Skin epidermis (tissue), 12 donors: Measurements from ENCODE around the gene SOX6.

Experiments
- H3K27ac ChIP-seq, 21 experiments: fragments of 200-600 bp; sonication (generic) in 11 of 21; one replicate each; pipeline ENCODE4 v1.5.0; 2020; ENCODE audit warnings: mild to moderate bottlenecking in 3 of 21, inconsistent platforms in 2 of 21, moderate library complexity in 2 of 21
- H3K4me3 ChIP-seq, 7 experiments: fragments of 200-600 bp; sonication (generic) in 2 of 7; one replicate each; pipeline ENCODE4 v1.5.0; 2020; ENCODE audit warnings: inconsistent platforms in 2 of 7, mild to moderate bottlenecking in 2 of 7, moderate library complexity in 1 of 7

SOX6 gene

DNA sequence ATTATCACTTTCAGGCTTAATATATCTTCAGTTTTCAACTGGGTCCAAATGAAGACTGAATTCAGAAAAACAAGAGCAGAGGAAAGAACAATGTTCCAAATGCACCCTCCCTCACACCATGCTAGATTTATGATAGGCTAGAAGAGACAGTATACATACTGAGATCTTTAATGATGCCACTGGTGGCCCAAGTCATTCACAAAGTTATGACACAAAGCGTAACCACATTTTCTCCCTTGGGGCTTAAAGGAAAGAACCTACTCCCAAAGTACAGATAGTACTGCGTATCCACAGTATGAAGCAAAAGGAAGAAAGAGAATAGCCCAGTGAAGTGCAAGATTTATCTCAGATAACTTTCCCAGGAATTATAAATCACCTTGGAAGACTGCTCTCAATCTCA is 10.9 kb upstream of the SOX6 start:
- no peak overlapping the region for H3K4me3 ChIP-seq

DNA sequence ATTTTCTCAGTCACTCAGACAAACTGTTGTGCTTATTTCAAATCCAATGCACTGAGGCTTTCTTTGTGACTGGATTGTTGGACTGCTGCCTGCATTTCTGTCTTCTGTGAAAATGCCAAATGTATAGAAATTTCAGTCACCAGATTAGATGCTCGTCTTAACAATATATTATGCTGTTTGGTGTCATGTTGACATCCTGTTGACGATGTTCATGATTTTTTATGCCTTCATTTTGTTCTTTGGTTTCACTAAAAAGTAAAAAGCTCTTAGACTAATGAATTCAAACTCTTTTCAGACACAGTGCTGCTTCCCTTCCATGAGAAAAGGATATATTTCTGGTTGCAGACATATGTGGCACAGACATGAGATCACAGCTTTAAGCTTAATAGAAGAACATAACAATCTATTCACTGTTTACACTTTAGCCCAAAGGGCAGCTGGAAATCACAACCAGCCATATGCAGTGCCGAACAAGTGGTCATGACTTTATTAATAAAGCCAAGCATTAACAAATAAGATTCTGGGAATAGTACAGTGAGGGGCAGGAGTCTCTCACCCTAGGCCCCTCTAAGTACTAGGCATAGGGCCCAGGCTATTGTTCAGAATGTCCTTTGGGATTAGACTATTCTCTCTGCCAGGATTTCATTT is 9.4 kb upstream of the SOX6 start:
- H3K4me3 ChIP-seq, result no peak overlapping the region
- H3K27ac ChIP-seq, result no peak overlapping the region

More for the DNA sequence above, 10.9 kb upstream of the SOX6 start:
- H3K27ac ChIP-seq, result no peak overlapping the region

DNA sequence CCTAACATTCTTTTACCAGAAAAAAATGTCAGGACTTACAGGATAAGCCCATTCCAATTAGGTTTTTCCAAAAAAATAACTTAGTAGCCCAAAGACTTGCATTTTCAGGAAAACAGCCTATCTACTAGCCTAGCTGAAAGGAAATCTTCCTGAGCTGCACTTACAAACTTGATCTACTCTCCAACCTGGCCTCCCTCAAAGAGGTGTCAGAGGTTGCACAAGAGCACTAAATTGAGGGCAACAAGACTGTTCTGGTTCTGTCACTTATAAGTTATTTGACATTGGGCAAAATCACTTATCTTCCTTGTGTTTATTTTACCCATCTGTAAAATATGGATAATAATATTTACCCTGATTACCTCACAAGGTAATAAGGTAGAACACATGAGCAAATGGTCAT is 7.9 kb upstream of the SOX6 start:
- H3K4me3 ChIP-seq, result no peak overlapping the region
- no peak overlapping the region for H3K27ac ChIP-seq

DNA sequence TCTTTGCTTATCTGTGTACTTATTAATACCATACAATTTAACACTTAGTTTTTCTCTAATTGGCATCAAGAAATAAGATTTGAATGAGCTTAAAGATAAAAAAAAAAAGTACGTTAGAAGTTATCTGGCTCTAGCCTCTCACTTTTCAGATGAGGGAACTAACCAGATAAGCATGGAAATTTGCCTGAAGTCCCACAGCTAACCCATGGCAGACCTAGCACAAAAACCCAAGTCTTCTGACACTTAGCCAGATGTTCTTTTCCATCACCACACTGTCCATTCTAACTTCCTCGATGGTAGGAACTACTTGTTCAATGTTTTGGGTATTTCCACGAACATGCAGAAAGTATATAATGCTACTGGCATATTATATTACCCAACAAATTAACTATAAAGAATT is 7.4 kb upstream of the SOX6 start:
- no peak overlapping the region for H3K4me3 ChIP-seq
- no peak overlapping the region for H3K27ac ChIP-seq

DNA sequence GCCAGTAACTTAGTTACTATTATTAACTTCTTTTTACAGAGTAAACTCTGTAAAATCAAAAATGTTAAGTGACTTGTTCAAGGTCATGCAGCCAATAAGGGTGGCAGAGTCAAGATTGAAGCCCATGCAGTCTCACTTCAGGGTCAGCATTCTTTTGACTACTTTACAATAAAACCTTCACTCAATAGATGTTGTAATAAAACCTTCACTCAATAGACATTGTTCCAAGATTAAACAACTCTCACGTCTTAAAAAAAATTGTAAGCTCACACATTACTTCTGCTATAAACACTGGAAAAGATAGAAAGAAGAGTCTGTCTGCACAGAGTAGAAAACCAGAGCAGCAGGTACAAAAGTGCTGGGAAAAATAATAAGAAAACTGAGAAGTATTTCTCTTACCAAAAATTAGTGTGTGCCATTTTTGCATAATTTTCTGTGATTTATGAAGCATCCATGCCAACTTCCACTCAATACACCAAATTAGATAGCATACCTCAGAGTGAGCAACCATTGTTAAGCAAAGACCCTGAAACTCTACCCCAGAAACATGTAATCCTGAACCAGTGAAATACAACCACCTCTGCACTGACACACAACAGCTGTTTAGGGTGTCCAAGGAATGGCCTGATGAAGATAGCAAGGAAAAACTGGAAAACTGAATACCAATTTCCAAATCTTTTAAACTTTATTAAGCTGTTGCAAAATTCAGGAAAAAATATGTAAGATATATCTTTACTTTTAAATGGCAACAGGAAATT is 4.9 kb upstream of the SOX6 start:
- no peak overlapping the region for H3K27ac ChIP-seq
- no peak overlapping the region for H3K4me3 ChIP-seq

DNA sequence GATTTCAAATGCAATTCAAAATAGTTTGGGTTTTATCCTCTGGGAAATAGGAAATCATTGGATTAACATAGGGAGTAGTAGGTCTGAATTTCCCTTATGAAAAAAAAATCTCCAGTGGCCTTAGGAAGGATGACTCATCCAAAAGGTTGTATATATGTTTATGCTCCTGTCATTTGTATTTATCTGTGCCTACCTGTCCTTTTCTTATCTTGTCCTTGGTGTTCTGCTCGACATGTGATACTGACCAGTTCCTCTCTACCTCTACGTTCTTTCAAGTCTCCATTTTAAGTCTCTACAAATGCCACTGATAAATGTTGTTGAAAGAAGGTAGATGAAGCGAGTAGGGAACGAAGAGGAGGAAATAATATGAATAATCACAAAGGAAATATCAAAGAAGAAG is 3.0 kb upstream of the SOX6 start:
- H3K27ac ChIP-seq, result no peak overlapping the region
- no peak overlapping the region for H3K4me3 ChIP-seq

DNA sequence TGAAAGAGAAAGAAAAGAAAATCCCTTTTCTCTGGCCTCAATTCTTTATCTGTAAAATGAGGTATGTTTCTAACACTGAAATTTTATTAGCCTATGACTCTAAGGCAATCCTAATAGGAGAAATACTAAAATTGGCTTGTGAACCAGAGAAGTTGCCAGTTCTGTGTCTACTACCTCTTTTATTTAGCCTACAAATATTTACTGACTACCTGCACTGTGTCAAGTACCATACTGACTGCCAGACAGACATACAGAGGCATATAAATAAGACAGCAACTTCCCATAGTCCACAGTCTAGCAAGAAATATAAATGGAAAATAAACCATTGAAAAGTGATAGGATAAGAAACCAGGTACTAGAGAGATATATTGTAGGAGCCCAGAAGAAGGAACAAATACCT is 2.4 kb upstream of the SOX6 start:
- H3K27ac ChIP-seq, result no peak overlapping the region
- no peak overlapping the region for H3K4me3 ChIP-seq

DNA sequence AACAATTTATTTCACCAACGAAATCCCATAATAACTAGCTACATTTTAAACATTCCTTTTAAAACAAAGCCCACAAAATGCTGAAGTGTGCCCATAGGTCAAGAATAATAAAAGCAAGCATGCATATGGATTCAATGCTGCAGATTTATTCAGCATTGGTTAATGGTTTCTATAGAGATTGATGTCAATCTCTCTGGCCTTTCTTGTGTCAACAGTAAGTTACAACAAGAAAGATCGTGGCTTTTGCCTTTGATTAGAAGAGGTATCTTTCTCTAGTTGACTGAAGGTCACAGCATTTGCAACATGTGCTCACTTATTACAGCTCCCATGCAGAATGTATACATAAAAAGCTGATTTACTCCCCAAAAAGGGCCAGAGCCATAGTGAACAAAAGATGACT is 1.4 kb upstream of the SOX6 start:
- no peak overlapping the region for H3K4me3 ChIP-seq
- H3K27ac ChIP-seq, result no peak overlapping the region

DNA sequence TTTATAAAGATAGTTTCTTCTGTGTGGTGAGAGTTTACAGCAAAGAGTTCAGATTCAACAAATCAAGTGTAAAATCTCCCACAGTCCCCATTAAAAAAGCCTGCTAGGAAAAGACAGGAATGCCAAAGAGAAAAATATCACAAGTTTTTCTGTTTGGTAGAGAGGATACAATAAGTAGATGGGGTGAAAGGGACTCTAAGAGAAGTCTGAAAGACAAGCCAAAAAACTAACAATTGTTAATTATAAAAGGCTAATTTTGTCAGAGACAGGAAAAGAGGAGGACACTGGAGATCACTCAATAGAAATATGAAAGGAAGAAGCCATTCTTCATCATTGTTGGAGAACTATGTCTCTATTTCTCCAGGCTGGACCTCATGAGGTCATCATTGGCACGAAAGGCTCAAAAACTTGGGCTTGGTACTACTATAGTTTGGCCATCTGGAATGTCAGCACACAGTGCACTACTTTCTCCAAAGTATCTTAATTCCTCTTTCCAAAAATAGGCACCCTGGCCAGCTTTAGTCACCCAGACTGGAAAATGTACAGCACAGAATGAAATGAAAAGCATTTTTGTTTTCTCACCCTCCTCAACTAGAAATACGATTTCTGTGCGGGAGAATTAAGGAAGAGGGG is 531 bp upstream of the SOX6 start:
- Histone ChIP-seq H3K4me3 (no peak overlapping the region), H3K27ac (no peak overlapping the region)

DNA sequence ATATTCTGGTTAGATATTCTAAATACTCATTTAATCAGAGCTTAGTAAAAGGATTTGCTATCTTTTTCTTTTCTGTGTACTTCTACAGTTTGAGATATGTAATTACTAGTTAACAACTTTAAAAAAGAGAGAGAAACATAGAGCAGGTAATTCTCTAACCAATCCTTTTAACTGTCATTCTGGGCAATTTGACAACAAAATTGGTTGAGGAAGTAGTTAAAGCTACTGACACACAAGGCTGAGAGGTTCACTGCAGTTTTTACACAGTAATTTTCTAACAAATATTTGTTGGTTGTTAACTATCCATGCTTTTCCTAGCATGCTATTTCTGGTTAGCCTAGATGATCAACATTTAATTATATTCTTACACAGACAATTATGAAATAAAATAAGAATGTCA is 3.6 kb downstream of the SOX6 start:
- Histone ChIP-seq H3K4me3 (no peak overlapping the region), H3K27ac (no peak overlapping the region)

DNA sequence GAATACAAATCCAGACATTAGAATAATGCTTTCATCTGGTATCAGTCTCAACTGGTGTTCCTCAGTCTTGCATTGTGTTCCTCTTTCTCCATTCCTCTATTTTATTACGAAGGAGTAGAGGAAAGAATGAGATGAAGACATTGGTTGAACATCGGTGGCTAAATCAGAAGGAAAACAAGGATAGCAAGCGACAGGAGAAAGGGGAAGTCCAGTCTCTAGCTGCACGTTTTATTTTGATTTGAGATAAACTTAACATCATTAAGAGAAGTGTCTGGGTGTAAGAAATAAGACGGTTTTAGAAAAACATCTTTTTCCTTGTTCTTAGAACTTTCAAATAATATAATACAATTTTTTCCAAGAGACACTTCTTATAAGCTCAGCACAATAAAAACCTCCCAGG is 6.2 kb downstream of the SOX6 start:
- Histone ChIP-seq H3K4me3 (no peak overlapping the region), H3K27ac (no peak overlapping the region)

DNA sequence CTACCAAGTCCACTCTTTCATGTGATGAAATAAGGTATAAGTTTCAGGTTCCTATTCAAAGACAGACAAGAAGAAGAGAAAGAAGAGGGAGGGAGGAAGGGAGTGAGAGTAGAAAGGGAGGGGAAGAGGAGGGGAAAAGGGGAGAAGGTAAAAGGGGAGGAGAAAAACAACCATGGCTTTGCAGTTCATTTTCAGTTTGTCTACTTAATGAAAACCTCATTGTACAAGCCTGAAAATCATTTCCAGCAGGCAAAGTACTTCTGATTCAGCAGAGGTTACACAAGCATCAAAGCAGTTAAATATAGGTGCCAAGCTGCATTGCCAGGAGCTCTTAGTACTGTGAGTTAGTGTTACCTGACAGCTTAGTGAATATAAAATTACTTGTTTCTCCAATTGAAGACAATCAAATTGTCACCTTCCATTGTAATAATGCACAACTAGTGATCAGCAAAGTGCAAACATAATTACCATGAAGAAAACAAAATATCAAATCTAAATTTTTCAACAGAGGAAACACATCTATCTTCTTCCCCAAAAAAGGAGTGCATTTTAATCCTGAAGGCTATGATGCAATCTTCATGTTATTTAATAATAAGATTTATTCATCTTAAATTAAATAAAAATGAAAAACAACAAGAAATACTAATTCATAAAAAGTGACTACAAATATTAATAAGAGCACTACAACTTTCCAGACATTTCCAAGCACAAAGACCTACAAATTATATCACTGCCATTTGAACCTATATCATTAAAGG is 8.2 kb downstream of the SOX6 start:
- no peak overlapping the region for H3K4me3 ChIP-seq
- no peak overlapping the region for H3K27ac ChIP-seq

DNA sequence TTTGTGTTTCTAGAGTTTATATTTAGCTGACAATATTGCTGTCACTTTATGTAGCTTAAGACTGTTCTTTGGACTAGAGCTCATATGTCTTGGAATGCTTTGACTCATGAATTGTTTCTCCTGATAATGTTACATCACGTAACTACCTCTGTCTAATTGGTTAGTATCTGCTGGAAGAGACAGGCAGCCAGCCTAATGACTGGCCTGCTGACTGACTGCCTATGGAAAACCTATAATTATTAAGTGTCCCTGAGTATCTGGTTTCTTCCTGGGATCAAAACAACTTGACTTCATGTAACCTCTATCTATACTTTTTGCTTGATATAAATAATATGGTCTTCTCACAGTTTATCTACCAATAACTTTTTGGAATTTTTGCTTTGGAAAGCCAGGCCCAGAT is 9.4 kb downstream of the SOX6 start:
- Histone ChIP-seq H3K4me3 (no peak overlapping the region), H3K27ac (no peak overlapping the region)

DNA sequence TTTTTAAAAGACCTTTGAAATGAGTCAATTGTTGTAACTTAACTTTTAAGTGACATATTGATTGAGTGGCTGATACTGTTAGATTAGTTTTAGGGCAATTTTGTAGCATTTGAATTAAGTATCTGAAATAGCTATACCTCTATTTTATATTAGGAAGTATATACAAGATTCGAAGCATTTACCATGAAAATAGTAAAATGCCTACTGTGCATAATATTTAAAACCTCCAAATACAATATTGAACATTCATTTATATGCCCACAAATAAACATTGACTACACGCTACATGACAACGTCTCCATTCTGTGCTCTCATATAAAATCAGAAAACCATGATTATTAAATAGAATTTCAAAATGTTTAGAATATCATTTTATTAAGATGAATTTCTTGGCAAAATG is 14.5 kb downstream of the SOX6 start:
- H3K4me3 ChIP-seq, result no peak overlapping the region

DNA sequence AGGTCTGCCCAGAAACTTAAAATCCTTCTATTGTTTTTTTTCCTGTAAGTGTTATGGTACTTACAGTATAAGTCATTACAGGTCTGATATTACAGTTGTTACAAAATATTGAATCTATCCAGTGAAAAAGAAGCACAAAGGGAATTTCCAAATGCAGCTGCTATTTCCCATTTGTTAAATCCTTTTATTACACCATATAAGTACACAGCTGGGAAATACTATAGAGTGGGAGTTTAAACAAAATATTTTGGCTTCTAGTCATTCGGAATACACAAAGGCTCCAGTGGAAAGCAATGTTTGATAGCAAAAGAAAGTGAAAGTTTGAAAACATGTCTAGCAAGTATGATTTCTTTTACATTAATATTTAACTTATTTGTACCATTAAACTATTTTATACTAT is 18.0 kb downstream of the SOX6 start:
- no peak overlapping the region for H3K27ac ChIP-seq
- no peak overlapping the region for H3K4me3 ChIP-seq

More for the DNA sequence above, 14.5 kb downstream of the SOX6 start:
- no peak overlapping the region for H3K27ac ChIP-seq

DNA sequence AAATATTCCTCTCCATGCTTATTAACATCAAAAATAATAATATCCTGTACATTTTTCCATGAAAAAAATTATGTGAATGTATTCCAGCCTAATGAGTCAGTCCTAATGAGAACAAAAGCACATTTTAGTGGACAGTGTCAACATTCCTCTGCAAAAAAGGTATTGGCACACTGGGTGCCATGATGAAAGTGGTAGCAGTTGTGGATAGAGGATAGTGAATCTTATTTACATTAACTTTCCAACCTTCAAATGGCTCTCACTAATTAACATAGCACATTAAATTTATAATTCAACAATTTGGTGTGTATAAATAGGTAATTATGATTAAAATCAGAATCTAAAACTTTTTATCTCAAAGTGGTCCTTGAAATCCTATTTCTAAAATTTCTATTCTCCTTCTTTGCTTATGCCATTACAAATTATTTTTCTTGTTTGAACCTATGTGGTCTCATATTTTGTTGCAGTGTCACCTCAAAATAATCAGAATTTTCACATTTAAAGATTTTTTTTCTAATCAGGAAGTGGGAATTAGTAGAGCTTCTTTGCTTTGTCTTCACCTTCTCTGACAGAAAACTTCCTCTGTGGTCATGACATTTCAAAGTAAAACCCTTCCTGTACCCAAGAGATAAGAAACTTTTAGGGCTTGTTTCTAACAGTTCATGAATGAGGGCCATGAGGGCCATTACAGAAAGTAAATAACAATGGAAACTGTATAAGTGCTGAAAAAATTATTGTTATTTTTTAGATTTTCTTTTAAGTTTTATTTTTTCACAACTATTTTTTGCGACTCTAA is 18.7 kb downstream of the SOX6 start:
- H3K27ac ChIP-seq, result no peak overlapping the region
- H3K4me3 ChIP-seq, result no peak overlapping the region

DNA sequence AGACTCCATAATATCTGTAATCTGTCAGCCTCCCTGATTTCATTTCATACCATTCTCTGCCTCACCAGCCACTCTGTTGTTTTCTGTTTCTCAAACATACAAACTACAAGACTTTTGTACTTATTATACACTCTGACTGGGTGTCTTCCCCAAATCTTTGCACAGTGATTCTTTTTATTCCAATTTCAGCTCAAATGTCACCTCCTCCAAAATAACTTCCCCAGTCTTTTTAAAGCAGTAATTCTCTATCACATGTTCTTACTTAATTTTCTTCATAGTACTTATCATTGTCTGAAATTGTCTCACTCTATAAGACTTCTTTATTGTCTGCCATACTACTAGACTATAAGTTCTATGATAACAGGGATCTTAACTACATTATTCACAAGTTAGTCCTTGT is 19.6 kb downstream of the SOX6 start:
- H3K27ac ChIP-seq, result no peak overlapping the region
- no peak overlapping the region for H3K4me3 ChIP-seq

DNA sequence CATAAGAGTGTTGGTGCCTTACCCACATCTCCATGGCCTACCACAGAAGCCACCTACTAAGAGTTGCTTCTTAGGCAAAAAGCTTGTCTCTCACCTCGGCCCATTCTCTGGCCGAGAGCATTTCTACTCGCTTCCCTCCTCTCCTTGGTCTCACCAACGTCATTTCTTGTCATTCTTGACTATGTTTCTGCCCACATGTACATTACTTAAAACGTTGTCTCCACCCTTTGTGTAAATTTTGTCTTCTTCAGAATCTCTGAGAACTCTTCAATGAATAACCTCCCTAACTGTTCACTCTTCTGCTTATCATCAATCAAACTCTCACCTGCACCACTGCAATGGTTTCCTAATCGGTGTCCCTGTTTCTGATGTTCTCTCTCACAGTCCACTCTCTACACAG is 20.1 kb downstream of the SOX6 start:
- H3K4me3 ChIP-seq, result no peak overlapping the region

DNA sequence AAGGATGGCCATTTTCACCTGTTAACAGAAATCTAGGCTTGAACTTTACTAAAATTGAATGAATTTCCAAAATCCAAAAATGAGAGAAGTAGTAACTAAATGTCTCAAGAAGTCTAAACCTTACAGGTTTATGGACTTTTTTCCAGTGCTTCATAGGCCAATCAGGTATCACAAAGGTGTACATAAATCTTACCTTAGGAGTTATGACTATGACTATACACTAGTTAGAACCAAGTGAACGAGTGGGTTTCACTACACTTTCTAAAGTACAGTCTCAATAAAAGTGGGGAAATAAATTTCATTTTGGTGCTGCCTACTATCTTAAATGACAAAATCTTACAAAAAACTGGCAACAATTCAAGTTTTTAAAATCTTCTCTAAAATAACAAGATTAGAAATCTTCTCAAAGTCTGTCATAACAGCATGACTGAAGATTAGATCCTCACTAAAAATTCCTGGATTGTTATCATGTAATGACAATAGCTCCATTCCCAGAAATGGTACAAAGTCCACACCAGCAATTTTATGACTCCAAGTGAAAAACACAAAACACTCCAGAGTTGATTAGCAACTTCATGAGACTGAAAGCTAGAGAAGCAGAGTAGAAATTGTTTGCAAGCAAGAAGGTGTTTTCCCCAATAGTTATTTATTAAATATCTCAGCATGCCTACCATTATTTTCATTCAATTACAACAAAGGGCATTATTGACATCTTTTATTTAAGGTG is 20.9 kb downstream of the SOX6 start:
- Histone ChIP-seq H3K27ac (no peak overlapping the region), H3K4me3 (no peak overlapping the region)

More for the DNA sequence above, 20.1 kb downstream of the SOX6 start:
- H3K27ac ChIP-seq, result no peak overlapping the region
